Fibroblast of pulmonary artery (primary cell): ENCODE measurements around the gene SNPH.
"Not testable (repeated sequence)": the region's sequence is repeated elsewhere in the genome, so short reads cannot be mapped to it uniquely, and the experiment has no call there.

Source experiments
- DNase-seq: peaks from one replicate; pipeline ENCODE4 v3.0.0-alpha.2; 2010; ENCODE audit warnings: low read depth
- H3K4me3 ChIP-seq: replicated peaks from 2 replicates; pipeline ENCODE4 v1.5.1; 2011; ENCODE audit warnings: low read depth, mild to moderate bottlenecking, control low read depth, low read length, moderate library complexity
- TF ChIP-seq, protein P1 (sequence below): IDR thresholded peaks from 2 replicates; pipeline ENCODE4 v1.5.1; 2011; ENCODE audit warnings: mild to moderate bottlenecking, control low read depth, low read length, inconsistent platforms; ENCODE audit errors: missing control alignments

The SNPH gene

DNA sequence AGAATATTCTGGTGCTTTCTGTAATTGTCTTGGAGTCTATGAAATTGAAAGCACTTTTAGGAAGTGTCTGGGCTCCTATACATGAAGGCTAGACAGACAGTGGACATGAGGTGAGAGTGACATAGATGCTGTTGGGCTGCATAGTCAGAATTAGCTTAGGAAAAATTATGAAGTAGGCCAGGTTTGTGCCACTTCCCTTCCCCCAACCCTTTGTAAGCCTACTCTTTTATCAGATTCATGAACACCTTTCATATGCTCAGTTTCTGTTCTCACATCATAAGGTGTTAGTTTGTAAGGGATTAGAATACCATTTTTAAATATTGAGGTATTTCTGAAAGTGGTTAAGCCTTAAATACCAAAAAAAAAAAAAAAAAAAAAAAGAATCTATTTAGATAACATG is 18.4 kb upstream of the SNPH start:
- TF ChIP-seq, protein P1, sequence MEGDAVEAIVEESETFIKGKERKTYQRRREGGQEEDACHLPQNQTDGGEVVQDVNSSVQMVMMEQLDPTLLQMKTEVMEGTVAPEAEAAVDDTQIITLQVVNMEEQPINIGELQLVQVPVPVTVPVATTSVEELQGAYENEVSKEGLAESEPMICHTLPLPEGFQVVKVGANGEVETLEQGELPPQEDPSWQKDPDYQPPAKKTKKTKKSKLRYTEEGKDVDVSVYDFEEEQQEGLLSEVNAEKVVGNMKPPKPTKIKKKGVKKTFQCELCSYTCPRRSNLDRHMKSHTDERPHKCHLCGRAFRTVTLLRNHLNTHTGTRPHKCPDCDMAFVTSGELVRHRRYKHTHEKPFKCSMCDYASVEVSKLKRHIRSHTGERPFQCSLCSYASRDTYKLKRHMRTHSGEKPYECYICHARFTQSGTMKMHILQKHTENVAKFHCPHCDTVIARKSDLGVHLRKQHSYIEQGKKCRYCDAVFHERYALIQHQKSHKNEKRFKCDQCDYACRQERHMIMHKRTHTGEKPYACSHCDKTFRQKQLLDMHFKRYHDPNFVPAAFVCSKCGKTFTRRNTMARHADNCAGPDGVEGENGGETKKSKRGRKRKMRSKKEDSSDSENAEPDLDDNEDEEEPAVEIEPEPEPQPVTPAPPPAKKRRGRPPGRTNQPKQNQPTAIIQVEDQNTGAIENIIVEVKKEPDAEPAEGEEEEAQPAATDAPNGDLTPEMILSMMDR, result no peak
- DNase-seq, result no peak

DNA sequence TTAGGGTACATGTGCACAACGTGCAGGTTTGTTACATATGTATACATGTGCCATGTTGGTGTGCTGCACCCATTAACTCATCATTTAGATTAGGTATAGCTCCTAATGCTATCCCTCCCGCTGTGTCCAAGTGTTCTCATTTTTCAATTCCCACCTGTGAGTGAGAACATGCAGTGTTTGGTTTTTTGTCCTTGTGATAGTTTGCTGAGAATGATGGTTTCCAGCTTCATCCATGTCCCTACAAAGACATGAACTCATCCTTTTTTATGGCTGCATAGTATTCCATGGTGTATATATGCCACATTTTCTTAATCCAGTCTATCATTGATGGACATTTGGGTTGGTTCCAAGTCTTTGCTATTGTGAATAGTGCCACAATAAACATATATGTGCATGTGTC is 15.8 kb upstream of the SNPH start:
- not testable (repeated sequence) for DNase-seq, H3K4me3 ChIP-seq

More for the DNA sequence above, 18.4 kb upstream of the SNPH start:
- H3K4me3 ChIP-seq, result no peak overlapping the region

DNA sequence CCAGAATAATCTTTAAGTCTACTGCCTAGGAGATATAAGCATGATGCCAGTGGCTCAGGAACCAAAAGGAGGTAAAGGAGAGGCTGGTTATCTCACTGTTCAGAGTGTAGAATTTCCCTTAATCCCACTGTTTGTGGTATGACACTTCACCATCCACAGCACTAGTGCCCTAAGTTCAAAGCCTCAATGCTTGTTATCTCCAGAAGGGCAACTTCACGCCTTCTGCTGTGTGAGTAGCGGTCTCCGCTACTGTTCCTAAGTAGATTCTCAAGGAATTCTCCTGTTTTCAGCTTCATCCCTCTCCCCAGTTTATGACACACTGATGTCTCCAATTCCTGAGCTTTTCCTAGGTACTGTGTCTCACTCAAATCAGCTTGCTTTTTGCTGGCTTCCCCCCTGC is 13.7 kb upstream of the SNPH start:
- H3K4me3 ChIP-seq, result no peak overlapping the region
- no peak for DNase-seq
- TF ChIP-seq, protein P1, result no peak

DNA sequence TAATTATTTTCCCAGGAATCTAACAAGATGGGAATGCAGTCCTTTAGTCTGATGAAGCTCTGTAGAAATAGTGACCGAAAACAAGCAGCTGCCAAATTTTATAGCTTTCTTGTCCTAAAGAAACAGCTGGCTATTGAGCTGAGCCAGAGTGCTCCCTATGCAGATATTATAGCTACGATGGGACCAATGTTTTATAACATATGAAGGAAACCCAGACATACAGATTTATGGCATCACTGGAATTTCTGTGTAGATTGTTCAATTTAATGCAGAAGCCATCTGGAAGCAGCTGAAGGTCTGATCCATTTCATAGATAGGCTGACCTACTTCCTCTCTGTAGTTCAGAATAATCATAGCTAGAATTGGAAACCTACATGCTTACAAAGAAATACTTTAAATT is 11.8 kb upstream of the SNPH start:
- TF ChIP-seq, protein P1, result no peak
- no peak for DNase-seq
- no peak overlapping the region for H3K4me3 ChIP-seq

DNA sequence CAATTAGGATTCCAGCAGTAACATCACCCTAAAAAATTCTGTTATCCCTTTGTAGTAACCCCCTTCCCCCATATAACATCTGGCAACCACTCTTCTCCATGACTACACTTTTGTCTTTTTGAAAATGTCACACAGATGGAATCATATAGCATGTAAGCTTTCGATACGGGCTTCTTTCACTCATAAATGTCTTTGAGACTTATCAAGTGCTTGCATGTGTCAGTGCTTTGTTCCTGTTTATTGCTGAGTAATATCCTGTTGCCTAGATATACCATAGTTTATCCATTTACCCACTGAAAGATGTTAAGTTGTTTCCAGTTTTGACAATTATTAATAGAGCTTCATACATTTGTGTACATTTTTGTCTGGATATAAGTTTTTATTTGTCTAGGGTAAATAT is 10.4 kb upstream of the SNPH start:
- no peak overlapping the region for H3K4me3 ChIP-seq
- TF ChIP-seq, protein P1, result no peak
- no peak for DNase-seq

DNA sequence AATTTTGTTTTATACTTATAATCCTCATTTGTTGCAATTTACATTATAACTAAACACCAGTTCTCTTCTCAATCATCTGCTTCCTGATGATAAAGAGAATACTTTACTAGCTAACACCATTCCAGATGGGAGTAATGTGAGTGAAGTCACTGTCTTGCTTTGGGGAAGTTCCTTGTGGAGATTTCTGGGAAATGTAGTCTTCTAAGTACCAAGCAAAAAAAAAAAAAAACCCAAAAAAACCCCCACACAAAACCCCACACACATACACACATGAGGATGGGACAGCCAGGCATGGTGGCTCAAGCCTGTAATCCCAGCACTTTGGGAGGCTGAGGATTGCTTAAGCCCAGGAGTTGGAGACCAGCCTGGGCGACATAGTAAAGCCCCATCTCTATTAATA is 2.2 kb upstream of the SNPH start:
- H3K4me3 ChIP-seq, result no peak overlapping the region
- TF ChIP-seq, protein P1, result no peak
- peak; percentile 35 for DNase-seq

DNA sequence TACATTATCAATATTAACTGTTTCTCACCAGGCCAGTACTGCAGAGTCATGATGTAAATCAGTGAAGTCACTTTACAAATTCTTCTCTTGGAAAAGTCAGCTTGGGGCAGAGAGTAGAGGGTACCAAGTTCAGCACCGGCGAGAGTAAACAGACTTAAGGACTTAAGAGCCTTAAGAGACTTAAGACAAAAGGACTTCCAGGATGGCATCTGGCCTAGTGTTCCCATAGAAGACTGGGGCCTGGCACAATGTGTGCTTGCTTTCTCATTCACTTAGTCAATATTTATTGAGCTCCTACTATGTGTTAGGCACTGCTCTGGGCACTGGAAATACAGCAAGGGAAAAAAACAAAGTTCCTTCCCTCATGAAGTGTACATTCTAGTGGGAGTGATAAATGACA is 1.4 kb upstream of the SNPH start:
- no peak overlapping the region for H3K4me3 ChIP-seq
- TF ChIP-seq, protein P1, result no peak
- no peak for DNase-seq
